ENCODE results near the gene ARF6. TPM values are rescaled to one million over a fixed set of nuclear protein-coding genes. Genes with fewer than 3 reads are reported as not detected.
A peak's percentile ranks its signal among the peaks of the same experiment; 100 is the strongest.
"Not testable (repeated sequence)": the region's sequence is repeated elsewhere in the genome, so short reads cannot be mapped to it uniquely, and the experiment has no call there.

ARF6 gene
- 62.0 TPM for total RNA-seq

DNA sequence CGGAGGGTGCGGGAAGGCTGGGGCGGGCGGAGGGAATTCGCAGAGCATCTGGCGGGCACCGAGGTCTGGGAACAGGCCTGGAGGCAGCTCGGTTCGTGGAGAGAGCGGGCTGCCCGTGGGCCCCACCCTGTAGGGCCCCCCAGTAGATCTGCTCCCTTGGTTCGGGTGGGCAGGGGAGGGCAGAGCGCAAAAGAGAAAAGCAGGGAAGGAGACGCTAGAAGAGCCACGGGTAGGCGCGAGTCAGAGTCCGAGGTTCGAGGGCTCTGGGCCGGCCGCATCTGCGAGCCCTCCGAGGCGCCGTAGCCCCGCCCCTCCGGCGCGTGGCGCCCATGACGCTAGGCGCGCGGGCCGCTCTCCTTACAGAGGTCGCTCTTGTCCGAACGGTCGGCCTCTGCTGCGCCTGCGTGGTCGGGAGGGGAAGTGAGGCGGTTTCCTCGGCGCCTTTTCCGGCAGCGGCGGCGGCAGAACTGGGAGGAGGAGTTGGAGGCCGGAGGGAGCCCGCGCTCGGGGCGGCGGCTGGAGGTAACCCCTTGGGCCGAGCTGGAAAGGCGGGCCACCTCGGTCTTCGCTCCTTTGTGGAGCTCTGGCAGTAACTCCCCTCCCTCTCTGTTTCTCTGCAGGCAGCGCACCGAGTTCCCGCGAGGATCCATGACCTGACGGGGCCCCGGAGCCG, at the start of gene ARF6:
TSS of gene ARF6 (plus strand) at position 447 of the 673 bp plus-strand sequence. CDS start 655 bp downstream, outside the sequence.
- DNase-seq (ENCODE audit: low spot score) = peak; percentile 98

DNA sequence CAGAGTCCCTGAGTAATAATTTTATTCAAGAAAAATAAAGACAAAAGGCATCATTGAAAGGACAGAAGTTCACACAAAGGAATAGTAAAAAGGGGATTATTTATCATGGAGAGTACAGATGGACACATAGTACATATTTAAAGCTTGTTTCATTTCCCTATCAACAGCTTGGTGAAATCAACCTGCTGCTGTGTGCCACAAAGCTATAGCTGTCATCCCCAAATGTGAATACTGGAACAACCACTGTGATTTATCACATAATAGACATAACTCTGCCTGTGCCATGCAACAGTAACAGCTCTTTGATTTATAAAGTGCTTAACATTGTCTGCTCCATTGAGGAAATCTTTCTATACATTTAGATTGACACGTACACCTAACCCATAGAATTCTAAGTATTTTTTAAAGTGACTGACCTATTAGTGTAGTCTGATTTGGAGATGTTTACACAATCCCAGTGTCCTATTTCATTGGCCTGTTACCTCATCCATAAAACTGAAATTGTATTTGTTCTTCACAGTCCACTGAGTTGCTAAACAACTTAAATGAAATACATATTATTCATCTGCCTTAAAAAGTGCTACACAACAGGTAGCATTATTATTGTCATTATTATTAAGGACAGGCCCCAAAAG, 43.6 kb upstream of the ARF6 start:
- no peak for DNase-seq (ENCODE audit: low spot score)

DNA sequence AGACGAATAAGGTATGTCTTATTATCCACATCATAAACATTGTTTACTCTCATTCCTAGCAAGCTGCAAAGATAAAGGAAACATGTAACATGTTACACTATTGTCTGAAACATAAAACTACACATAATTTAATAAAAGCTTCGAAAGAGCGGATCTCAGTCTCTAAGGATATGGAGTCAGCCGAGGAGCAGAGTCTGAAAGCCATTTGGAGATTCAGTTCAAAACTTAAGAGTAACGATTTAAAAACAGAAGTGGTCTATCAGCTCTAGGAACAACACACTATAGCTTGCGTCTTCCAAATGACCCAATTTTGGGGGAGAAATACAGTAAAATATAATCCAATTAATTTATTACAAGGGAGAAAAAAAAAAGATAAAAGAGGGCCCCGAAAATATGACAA, 41.1 kb upstream of the ARF6 start:
- no peak for DNase-seq (ENCODE audit: low spot score)

DNA sequence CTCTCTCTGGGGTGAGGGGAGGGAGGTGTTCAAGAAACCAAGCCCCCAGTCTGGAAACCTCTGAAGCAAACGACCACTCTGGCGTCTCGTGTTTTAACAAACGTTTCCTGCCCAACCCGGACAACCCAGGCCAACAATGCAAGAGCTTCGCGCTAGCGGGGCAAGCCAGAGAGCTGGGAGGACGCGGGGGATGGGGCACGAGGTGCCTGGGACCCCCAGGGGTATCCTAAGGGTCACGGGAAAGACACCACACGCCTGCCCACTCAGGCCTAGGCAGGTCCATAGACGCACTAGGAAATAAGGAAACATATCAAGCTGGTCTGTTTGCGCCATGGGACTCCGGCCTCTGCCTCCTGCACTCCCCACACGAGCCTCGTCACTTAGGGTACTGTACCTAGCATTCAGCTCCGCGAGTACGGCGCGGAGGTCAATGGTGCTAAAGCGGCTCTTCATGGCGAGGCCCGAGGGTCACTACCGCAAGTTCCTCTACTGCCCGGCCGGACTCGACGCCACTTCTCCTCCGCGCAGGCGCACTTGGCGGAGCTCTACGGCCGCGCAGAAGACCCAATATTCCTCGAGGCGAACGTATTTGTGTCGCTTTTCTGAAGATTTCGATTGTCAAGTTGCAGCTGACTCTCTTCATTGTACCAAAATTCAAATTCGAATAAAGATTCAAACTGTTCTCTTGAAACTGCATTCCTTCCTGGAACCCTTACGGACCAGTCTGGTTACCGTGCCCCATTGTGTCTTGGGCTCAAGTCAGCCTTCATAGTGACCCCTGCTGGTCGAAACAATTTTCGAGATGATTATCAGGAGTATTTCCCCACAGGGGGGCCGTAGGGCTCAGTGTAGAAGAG, 40.4 kb upstream of the ARF6 start, which contains the start of gene NEMF:
TSS of gene NEMF (minus strand) at position 488 of the 857 bp plus-strand sequence. CDS start at position 453, 35 bp downstream.
- peak; percentile 90 for DNase-seq (ENCODE audit: low spot score)

DNA sequence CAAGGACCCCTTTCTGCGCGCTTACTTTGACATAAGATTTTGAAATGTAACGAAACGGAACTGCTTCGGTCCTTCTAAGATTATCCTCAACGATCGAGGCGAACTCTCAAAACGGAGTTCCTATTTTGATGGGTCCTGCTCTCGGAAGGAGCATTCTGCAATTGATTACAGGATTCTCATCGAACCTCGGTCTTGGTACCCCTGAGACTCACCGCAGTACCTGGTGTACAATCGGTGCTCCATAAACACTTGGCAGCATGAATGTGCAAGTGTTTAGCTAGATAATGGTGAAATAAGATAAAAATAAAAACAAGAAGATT, 39.8 kb upstream of the ARF6 start:
- DNase-seq (ENCODE audit: low spot score) = no peak

DNA sequence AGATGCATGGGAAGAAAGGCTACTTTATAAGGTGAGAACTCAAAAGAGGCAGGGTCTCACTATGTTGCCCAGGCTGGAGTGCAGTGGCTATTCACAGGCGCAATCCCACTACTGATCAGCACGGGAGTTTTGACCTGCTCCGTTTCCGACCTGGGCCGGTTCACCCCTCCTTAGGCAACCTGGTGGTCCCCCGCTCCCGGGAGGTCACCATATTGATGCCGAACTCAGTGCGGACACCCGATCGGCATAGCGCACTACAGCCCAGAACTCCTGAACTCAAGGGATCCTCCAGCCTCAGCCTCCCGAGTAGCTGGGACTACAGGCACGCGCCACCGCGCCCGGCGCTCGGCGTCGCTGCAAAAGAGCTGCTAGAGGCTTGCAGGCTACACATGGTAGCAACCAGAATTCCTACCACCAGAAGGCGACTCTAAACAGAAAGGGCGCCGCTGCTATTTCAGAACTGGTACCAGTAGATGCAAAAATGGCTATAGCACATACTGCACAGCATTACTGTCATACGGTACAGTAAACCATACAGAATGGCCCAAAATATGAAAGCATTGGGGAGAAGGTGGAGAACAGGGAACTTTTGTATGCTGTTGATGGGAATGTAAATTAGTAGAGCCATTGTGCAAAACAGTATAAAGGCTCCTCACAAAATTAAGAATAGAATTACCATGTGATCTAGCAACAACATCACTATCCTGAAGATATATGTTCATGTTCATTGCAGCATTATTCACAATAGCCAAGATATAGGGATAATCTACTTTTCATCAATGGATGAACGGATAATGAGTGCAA, 39.1 kb upstream of the ARF6 start:
- DNase-seq (ENCODE audit: low spot score) = peak; percentile 86

DNA sequence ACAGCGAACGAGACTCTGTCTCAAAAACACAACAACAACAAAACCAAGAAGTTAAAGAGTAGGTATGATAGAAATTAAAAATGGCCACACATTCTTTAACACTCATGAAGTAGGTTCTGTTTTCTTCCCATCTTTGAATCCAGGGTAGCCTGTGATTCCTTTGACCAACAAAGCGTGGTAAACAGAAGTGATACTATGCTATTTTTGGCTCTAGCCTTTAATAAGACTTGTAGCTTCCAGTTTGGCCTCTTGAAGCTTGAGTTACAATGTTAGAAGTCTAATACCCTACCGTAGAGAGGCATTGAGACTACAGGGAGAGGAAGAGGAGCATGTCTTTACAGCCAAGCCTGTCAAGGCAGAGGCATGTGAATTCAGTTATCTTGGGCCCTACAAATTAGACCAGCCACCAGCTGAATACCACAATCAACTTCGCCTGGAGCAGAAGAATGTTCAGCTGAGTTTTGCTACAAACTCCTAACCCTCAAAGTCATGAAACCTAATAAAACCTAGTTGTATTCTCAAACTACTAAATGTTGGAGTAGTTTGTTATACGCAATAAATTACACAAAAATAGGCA, 35.4 kb upstream of the ARF6 start:
- no peak for DNase-seq (ENCODE audit: low spot score)

DNA sequence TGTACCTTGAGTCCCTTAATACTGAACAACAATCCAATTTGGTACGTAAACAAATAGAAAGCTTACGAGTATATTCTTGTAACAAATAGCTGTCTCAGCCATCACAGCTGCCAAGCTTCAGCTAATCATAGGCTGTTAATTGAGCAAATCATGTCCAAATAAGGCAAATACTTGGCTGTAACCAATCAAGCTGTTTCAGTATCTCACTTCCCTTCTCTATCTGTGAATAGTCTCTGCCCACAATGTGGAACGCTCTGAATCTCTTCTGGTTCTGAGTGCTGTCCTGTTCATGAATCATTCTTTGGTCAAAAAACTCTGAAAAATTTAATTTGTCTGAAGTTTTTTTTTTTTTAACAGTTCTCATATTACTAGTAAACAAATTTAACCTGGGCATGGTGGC, 34.5 kb upstream of the ARF6 start:
- no peak for DNase-seq (ENCODE audit: low spot score)

DNA sequence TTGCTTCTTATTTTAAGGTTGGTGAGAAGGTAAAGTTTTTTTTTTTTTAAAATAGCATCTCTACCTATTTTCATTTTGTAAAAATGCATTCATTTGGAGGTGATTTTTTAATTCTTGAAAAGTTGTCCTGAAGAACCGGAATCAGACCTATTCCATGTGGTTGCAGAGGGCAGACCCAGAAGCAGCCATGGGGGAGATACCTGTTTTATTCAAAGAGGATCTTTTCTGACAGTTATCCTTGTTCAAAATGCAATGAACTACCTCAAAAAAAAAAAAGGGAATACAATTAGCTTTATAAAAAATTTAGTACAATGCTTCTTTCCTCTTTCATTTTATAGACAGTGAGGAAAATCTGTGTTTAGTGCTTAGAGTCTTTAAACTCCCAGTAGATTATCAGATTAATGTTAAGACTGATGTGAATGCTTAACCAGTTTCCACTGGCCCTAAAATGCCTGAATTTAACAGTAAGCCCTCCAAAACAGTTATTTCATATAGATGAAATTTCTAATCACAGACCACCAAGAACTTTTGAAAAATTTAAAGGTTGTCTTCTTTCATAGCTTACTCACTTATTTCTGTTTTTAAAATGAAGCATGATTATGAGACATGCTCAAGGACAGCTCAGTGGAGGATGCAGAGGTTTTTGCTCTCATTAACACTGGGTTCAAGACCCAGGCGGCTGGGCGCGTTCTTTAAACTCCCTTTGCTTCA, 31.7 kb upstream of the ARF6 start:
- DNase-seq (ENCODE audit: low spot score) = no peak

DNA sequence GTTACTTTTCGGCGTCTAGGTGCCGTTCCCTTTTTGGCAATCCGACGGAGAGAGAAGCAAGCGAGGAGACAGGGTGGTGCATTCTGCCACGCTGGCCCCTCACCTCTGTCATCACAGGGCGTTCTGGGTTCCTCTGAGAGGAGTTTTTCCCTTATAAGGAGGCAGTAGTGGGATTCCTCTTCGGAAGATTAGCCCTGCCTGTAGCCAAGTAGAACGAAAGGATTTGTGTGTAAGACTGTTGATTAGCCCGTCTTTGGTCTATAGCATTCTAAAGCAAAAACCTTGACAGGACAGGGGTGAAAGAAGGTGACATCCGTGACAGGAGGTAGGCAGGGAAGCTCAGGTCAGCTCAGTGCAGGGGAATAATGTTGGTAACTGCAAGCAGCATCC, 31.2 kb upstream of the ARF6 start:
- peak; percentile 70 for DNase-seq (ENCODE audit: low spot score)

DNA sequence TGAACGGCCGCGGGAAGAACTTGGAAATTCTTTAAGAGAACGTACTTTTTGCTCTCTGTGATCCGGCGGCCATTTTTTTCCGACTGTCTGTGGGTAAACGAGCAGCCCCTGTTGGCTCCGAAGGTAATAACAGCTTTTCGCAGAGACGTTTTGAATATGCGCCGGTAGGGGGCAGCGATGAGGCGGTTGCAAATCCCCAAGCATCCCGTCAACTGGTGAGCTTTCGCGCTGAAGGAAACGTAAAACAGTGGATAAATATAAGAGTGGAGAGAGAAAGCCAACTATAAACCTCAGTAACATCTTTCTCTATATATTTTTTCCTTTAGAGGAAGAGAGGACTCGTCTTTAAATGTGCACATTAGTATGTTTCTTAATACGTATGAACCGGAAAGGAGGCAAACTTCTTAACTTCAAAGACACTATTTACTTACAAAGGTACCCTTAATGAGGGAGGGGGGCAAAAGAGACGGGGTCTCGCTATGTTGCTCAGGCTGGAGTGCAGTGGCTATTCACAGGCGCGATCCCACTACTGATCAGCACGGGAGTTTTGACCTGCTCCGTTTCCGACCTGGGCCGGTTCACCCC, 30.7 kb upstream of the ARF6 start:
- peak; percentile 90 for DNase-seq (ENCODE audit: low spot score)

DNA sequence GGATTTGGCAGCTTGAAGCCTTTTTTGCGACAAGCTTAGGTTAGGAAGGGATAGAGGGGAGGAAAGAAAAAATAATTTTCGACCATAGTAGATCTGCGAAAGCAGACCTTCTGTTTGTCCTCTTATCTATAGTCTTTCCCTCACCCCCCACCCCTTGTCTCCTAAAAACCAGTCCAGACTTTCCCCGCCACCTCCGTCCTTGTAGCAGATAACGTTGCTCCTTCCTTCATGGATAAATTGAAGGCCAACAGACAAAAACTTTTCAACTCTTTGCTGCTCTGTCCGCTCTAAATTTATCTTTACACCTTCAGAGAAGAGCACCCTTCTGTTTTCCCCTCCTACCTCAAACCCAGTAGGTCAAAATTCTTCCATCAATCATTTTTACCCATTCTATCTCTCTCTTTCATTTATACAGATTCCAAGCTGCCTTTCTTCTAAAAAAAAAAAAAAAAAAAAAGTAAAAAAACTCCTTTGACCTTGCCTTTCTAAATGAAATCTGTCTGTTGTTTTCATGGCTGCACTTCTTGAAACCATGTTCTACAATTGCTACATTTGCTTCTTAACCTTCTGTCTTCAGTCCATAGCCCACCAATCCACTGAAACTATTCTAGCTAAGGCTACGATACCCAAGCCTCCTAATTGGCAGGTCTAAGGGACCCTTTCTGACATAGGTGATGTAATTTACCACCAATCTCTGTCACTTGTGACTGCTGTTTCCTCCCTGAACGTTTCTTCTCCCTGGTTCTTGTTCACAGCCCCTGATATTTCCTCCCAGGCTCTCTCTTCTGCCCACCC, 29.2 kb upstream of the ARF6 start:
- no peak for DNase-seq (ENCODE audit: low spot score)

DNA sequence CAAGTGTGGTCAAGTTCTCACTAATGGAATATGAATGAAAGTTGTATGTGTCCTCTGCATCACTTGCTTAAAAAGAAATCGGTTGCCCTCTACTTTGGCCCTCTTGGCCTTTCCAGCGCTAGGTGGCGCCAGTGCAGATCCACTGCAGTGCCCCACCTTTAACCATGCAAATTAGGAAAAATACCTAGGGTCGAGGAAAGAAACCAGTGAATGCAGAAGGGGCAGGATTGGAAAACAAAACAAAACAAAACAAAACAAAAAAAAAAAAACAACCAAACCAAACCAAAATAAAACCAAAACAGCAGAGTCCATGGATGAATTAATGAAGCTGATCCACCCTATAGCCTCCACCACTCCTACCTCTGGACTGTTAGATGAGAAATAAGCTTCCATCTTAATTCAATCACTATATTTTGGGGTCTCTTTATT, 27.4 kb upstream of the ARF6 start:
- DNase-seq (ENCODE audit: low spot score) = peak; percentile 76

DNA sequence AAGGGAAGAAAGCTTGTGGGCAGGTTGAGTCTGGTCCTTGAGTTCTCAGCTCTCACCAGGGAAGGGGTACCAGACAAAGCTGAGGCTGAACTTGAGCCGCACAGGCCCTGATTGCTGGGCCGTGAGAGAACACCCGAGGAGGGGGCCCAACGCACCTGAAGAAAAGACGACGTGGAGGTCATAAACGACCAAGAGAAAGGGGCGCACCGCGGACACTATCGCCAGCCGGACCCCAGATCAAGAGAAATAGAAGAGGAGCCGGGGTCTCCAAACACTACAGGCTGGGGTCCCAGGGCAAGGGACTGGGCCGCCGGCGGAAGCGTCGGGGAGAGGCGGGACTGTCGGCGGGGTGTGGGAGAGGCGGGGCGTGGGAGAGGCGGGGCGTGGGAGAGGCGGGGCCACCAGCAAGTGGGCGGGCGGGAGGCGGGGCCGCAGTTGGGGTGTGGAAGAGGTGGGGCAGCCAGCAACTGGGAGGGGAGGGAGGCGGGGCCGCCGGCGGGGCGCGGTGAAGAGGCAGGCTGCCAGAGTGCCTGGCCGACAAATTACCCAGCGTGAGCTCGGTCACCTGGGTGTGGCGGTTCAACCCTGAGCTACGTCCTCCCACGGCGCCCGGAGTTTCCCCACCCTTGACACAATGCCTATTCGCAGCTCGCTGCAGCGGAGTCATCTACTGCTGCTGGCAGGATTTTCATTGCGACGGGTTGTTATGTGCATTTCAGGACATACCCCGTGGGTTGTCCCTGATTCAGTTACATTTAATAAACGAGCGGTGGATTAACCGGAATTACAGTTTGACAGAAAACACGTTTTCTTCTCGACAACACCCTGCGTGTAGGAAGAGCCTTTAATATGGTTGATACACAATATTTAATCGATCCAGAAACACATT, 24.8 kb upstream of the ARF6 start:
- peak; percentile 97 for DNase-seq (ENCODE audit: low spot score)

DNA sequence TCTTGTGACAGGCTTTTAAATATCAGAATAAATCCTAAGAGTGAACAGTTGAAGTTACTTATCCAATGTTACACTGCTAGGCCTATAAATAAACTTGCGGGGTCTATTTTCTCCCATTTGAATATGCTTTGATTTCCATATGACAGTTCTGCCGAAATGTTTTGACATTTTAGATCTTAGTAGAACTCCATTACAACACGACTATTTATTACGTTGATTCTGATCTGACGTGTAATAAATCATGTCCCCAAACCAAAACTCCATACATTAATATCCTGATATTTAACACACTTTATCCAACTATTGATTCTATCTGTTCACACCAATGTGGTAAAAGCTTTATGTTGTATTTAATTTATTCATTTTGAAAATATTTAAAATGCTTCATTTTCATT, 24.2 kb upstream of the ARF6 start:
- DNase-seq (ENCODE audit: low spot score) = no peak

DNA sequence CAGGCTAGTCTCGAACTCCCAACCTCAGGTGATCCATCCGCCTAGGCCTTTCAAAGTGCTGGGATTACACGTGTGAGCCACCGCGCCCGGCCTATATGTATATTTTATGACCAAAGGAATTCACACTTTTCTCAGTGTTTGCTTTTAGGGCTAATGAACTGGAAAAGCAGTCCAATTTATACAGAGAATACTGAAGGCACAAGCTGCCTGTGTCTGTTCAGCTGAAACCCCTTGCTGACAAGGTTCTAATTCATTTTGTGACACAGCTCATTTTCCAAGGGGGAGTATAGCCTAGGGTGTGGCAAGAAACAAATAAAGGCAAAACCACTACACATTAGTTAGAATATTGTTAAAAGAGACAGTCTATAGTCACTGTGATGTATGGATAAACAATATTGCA, 22.0 kb upstream of the ARF6 start:
- DNase-seq (ENCODE audit: low spot score) = no peak

DNA sequence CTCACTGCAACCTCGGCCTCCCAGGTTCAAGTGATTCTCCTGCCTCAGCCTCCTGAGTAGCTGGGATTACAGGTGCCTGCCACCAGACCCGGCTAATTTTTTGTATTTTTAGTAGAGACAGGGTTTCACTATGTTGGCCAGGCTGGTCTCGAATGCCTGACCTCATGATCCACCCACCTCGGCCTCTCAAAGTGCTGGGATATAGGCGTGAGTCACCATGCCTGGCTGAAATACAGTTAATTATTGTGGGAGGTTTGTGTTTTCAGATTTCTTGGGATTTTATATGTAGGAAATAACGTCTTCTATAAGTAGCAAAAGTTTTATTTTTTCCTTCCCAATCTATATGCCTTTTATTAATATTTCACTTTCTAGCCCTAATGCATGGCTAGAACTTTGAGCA, 19.3 kb upstream of the ARF6 start:
- DNase-seq (ENCODE audit: low spot score) = not testable (repeated sequence)

DNA sequence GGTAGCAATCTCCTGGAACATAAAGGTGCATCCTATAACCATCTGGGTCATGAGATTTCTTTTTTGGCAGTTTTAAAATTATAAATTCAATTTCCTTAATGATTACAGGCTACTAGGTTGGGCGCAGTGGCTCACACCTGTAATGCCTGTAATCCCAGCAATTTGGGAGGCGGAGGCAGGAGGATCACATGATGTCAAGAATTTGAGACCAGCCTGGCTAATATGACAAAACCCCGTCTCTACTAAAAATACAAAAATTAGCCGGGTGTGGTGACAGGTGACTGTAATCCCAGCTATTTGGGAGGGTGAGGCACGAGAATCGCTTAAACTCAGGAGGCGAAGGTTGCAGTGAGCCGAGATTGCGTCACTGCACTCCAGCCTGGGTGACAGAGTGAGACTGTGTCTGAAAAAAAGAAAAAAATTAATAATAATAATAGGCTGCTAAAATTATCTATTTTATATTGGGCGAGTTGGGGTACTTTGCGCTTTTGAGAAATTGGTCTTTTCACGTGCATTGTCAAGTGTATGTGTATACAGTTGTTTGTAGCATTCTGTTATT, 17.2 kb upstream of the ARF6 start:
- DNase-seq (ENCODE audit: low spot score) = no peak
